ENCODE measurements around the gene TMBIM1. TPM values are rescaled to one million over a fixed set of nuclear protein-coding genes. Genes with fewer than 3 reads are reported as not detected.

TMBIM1 gene
- total and polyA plus RNA-seq, 9 donors = 80.6 to 259 (median 114) TPM

GRCh38 chr2:218329826-218330593 lies 37.7 kb upstream of the TMBIM1 start:
- DNase-seq = no peak
- H3K4me3 ChIP-seq = no peak overlapping the region
- intact Hi-C loops (cut with DNase I) = no loop called here
- no peaks in the 10 kb centered on the region for H3K4me1 ChIP-seq (ENCODE audit: insufficient read depth)
- no peaks in the 10 kb centered on the region for H3K9me3 ChIP-seq
- TF ChIP-seq EP300 (IDR thresholded peaks at IDR 0.05) = no peak
- no peak for TF ChIP-seq CTCF (IDR thresholded peaks at IDR 0.05)
- TF ChIP-seq POLR2A (IDR thresholded peaks at IDR 0.05) = no peak
- WGBS, 3 donors = 64 to 72% (median 69%) methylated on average over 8 of the region's 8 CpGs
- H3K27ac ChIP-seq = no peak overlapping the region
- no peaks in the 10 kb centered on the region for H3K27me3 ChIP-seq
- no peaks in the 10 kb centered on the region for H3K36me3 ChIP-seq

GRCh38 chr2:218329027-218329825 lies 36.9 kb upstream of the TMBIM1 start:
- intact Hi-C loops (cut with DNase I) = no loop called here
- TF ChIP-seq POLR2A (IDR thresholded peaks at IDR 0.05) (no peak), EP300 (IDR thresholded peaks at IDR 0.05) (no peak), CTCF (IDR thresholded peaks at IDR 0.05) (no peak)
- no peaks in the 10 kb centered on the region for H3K36me3 ChIP-seq
- no peaks in the 10 kb centered on the region for H3K9me3 ChIP-seq
- WGBS, 3 donors = 87 to 91% (median 88%) methylated on average over 18 of the region's 18 CpGs
- DNase-seq = no peak
- no peaks in the 10 kb centered on the region for H3K27me3 ChIP-seq
- no peak overlapping the region for H3K27ac ChIP-seq
- no peak overlapping the region for H3K4me3 ChIP-seq
- H3K4me1 ChIP-seq (ENCODE audit: insufficient read depth) = no peaks in the 10 kb centered on the region

- H3K27ac ChIP-seq = no peak overlapping the region
- TF ChIP-seq CTCF (IDR thresholded peaks at IDR 0.05) (no peak), POLR2A (IDR thresholded peaks at IDR 0.05) (no peak), EP300 (IDR thresholded peaks at IDR 0.05) (no peak)
- 91 to 95% (median 95%) methylated on average over 2 of the region's 2 CpGs for WGBS, 3 donors
- H3K9me3 ChIP-seq = no peaks in the 10 kb centered on the region
- H3K4me1 ChIP-seq (ENCODE audit: insufficient read depth) = peaks cover 4% of the 10 kb centered on the region
- no peaks in the 10 kb centered on the region for H3K27me3 ChIP-seq
- no peak overlapping the region for H3K4me3 ChIP-seq
- intact Hi-C loops (cut with DNase I) = no loop called here
- H3K36me3 ChIP-seq = no peaks in the 10 kb centered on the region
- no peak for DNase-seq
These were observed 36.0 kb upstream of the TMBIM1 start for GRCh38 chr2:218328294-218328693.

- Histone ChIP-seq H3K36me3 (no peaks in the 10 kb centered on the region), H3K9me3 (no peaks in the 10 kb centered on the region), H3K27me3 (no peaks in the 10 kb centered on the region), H3K4me1 (ENCODE audit: insufficient read depth) (peaks cover 4% of the 10 kb centered on the region), H3K4me3 (no peak overlapping the region), H3K27ac (no peak overlapping the region)
- DNase-seq = no peak
- WGBS, 3 donors = 72 to 79% (median 77%) methylated on average over 11 of the region's 11 CpGs
- no peak for TF ChIP-seq POLR2A (IDR thresholded peaks at IDR 0.05)
- no peak for TF ChIP-seq CTCF (IDR thresholded peaks at IDR 0.05)
- no peak for TF ChIP-seq EP300 (IDR thresholded peaks at IDR 0.05)
- intact Hi-C loops (cut with DNase I) = no loop called here
These were observed 35.3 kb upstream of the TMBIM1 start for GRCh38 chr2:218327451-218328210.
